ENCODE results near the gene USP34.

USP34 gene

DNA sequence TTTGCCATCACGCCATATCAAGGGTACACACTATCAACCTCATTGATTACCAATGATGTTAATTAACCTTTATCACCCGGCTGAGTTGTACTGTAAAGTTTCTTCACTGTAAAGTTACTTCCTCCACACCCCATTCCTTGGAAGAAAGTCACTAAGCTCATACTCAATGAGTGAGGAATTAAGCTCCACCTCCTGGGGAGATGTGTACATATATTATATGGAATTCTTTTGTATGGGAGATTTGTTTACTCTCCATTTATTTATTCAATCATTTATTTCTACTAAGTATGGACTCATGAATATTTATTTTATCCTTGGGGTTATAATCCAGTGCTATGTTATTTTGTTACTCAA, 252.1 kb downstream of the USP34 start:
- Histone ChIP-seq H3K4me2 (ENCODE audit: low read depth, low read length) (no peak overlapping the region), H2AFZ (ENCODE audit: low read length) (no peak overlapping the region), H3K27ac (ENCODE audit: low read length) (no peak overlapping the region), H3K9me2 (replicated peaks; ENCODE audit: insufficient read depth, low read length) (no peaks in the 10 kb centered on the region), H3K79me2 (ENCODE audit: low read length) (no peaks in the 10 kb centered on the region), H3K4me1 (ENCODE audit: low read length) (no peaks in the 10 kb centered on the region), H3F3A (ENCODE audit: insufficient read depth, low read length) (no peaks in the 10 kb centered on the region), H3K4me3 (ENCODE audit: low read length) (no peak overlapping the region), H3K36me3 (replicated peaks; ENCODE audit: insufficient read depth, low read length) (no peaks in the 10 kb centered on the region; the same call in 1 of the 2 replicates), H3K27me3 (replicated peaks; ENCODE audit: insufficient read depth, low read length) (no peaks in the 10 kb centered on the region), H4K20me1 (ENCODE audit: insufficient read depth, low read length) (no peaks in the 10 kb centered on the region), H3K9ac (ENCODE audit: low read length) (no peak overlapping the region), H3K9me3 (replicated peaks; ENCODE audit: insufficient read depth, low read length) (no peaks in the 10 kb centered on the region)
- TF ChIP-seq EZH2 (optimal IDR thresholded peaks at IDR 0.05; ENCODE audit: low read depth, low read length) (no peak), EZH2phosphoT487 (IDR thresholded peaks at IDR 0.05; ENCODE audit: low read length) (no peak)
- TF ChIP-seq, protein P1, sequence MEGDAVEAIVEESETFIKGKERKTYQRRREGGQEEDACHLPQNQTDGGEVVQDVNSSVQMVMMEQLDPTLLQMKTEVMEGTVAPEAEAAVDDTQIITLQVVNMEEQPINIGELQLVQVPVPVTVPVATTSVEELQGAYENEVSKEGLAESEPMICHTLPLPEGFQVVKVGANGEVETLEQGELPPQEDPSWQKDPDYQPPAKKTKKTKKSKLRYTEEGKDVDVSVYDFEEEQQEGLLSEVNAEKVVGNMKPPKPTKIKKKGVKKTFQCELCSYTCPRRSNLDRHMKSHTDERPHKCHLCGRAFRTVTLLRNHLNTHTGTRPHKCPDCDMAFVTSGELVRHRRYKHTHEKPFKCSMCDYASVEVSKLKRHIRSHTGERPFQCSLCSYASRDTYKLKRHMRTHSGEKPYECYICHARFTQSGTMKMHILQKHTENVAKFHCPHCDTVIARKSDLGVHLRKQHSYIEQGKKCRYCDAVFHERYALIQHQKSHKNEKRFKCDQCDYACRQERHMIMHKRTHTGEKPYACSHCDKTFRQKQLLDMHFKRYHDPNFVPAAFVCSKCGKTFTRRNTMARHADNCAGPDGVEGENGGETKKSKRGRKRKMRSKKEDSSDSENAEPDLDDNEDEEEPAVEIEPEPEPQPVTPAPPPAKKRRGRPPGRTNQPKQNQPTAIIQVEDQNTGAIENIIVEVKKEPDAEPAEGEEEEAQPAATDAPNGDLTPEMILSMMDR (IDR thresholded peaks at IDR 0.05; ENCODE audit: low read length), result no peak
- DNase-seq, result no peak

GRCh38 chr2:61218076-61218816, 252.6 kb downstream of the USP34 start:
- Histone ChIP-seq H3K27me3 (replicated peaks; ENCODE audit: insufficient read depth, low read length) (no peaks in the 10 kb centered on the region), H3K4me3 (ENCODE audit: low read length) (no peak overlapping the region), H3F3A (ENCODE audit: insufficient read depth, low read length) (no peaks in the 10 kb centered on the region), H3K4me2 (ENCODE audit: low read depth, low read length) (no peak overlapping the region), H2AFZ (ENCODE audit: low read length) (no peak overlapping the region), H4K20me1 (ENCODE audit: insufficient read depth, low read length) (no peaks in the 10 kb centered on the region), H3K9me3 (replicated peaks; ENCODE audit: insufficient read depth, low read length) (no peaks in the 10 kb centered on the region), H3K9ac (ENCODE audit: low read length) (no peak overlapping the region), H3K4me1 (ENCODE audit: low read length) (no peaks in the 10 kb centered on the region), H3K79me2 (ENCODE audit: low read length) (no peaks in the 10 kb centered on the region), H3K36me3 (replicated peaks; ENCODE audit: insufficient read depth, low read length) (no peaks in the 10 kb centered on the region; the same call in 1 of the 2 replicates), H3K27ac (ENCODE audit: low read length) (no peak overlapping the region), H3K9me2 (replicated peaks; ENCODE audit: insufficient read depth, low read length) (no peaks in the 10 kb centered on the region)
- DNase-seq, result no peak
- TF ChIP-seq EZH2phosphoT487 (IDR thresholded peaks at IDR 0.05; ENCODE audit: low read length) (no peak), EZH2 (optimal IDR thresholded peaks at IDR 0.05; ENCODE audit: low read depth, low read length) (no peak)
- TF ChIP-seq, protein P1 (IDR thresholded peaks at IDR 0.05; ENCODE audit: low read length), result no peak

DNA sequence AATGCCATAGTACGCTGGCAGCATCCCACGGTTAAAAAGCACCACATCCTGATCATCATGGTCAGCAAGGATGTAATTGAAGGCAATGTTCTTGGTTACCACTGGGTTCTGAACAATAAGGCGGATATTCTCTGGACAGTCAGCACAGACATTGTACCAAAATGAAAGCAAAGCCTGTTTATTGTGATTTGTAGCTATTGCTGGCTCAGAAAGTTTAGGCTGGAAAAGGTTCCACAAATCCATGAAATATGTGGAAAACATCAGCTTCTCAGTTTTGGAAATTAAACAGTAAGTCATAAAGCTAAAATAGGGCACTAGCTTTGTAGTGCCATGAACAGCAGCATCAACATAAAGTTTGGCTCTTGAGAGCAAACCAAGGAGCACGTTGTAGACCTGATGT, 256.7 kb downstream of the USP34 start:
- no peak overlapping the region for H2AFZ ChIP-seq (ENCODE audit: low read length)
- no peak for TF ChIP-seq EZH2 (optimal IDR thresholded peaks at IDR 0.05; ENCODE audit: low read depth, low read length)
- TF ChIP-seq, protein P1 (IDR thresholded peaks at IDR 0.05; ENCODE audit: low read length), result no peak
- TF ChIP-seq EZH2phosphoT487 (IDR thresholded peaks at IDR 0.05; ENCODE audit: low read length), result no peak
- DNase-seq, result no peak
- H3K9ac ChIP-seq (ENCODE audit: low read length), result no peak overlapping the region
- H4K20me1 ChIP-seq (ENCODE audit: insufficient read depth, low read length), result no peaks in the 10 kb centered on the region
- H3K27ac ChIP-seq (ENCODE audit: low read length), result no peak overlapping the region
- H3K36me3 ChIP-seq (replicated peaks; ENCODE audit: insufficient read depth, low read length), result no peaks in the 10 kb centered on the region
- no peak overlapping the region for H3K4me2 ChIP-seq (ENCODE audit: low read depth, low read length)
- no peaks in the 10 kb centered on the region for H3K27me3 ChIP-seq (replicated peaks; ENCODE audit: insufficient read depth, low read length)
- no peaks in the 10 kb centered on the region for H3K9me2 ChIP-seq (replicated peaks; ENCODE audit: insufficient read depth, low read length)
- H3F3A ChIP-seq (ENCODE audit: insufficient read depth, low read length), result no peaks in the 10 kb centered on the region
- no peak overlapping the region for H3K4me3 ChIP-seq (ENCODE audit: low read length)
- H3K4me1 ChIP-seq (ENCODE audit: low read length), result no peaks in the 10 kb centered on the region
- no peaks in the 10 kb centered on the region for H3K79me2 ChIP-seq (ENCODE audit: low read length)
- no peaks in the 10 kb centered on the region for H3K9me3 ChIP-seq (replicated peaks; ENCODE audit: insufficient read depth, low read length)

All from MM.1S (cell line).